NCI-H345 treated with DMSO at 0.1 percent for 48 hours (cell line): ENCODE results near the gene AIFM1.

ENCODE experiments used
- DNase-seq: peaks from one replicate; lab custom pipeline; 2025; ENCODE audit not compliant: unreplicated experiment; lab: John Stamatoyannopoulos, UW

Gene AIFM1

GRCh38 chrX:130171446-130172126, 5.9 kb upstream of the AIFM1 start, which contains the start of gene RAB33A:
RAB33A (plus strand) TSS chrX:130171962; CDS start chrX:130172063, 101 bp downstream.
- peak; percentile 8 for DNase-seq

GRCh38 chrX:130170752-130171445, 5.3 kb upstream of the AIFM1 start:
- DNase-seq = peak; percentile 75

- no peak for DNase-seq
Measured at GRCh38 chrX:130167040-130167439, 1.4 kb upstream of the AIFM1 start.

DNA sequence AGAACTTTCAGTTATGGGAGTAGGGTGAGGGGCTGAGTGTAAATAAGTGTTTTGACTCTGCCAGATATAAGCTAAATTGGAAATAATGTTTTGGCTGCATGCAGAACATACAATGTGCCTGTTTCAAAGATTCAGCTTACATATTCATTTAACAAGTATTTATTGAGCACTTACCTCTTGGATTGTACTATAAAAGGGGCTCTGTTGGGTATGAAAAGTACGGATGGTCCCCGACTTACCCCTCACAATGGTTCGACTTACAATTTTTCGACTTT, 799 bp upstream of the AIFM1 start:
- no peak for DNase-seq

DNA sequence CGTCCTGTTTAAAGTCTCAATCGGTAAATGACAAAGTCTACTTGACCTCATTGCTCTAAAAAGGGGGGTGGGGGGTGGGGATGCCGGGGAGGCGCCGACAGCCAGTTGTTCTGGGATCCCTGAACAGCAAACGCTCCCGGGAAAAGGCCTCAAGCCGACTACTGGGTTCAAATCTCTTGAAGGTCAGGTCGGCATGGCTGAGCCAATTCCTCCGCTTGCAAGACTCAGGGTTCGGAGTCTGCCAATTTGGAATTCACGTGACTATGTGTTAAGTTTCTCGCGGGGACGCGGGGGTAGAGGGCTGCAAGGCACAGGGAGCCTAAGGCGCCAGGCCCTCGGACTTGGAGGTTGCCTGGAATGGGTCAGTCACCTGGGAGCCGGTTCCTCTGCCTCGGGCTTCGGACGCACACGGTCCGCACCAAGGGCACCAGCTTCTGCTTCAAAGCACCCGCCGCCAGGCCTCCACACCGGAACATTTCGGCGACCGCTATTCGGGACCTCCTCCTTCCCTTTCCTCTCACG, 399 bp downstream of the AIFM1 start:
- DNase-seq = no peak

DNA sequence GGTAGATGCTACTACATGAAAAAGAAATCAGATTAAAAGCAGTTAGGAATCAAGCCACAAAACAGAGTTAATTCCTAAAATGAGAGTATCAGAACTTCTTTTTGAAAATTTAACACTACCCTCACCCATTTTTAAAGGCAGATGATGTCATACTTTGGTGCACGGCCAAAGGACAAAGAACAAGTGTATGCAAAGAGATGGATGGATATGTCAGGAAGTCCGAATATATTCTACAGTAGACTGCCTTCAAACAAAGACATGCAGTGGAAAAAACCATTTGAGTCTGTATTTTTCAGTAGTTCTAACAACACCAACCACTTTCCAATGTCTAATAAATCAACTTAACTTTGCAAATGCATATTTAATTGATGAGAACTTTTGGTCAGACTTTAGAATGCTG, 2.2 kb downstream of the AIFM1 start:
- no peak for DNase-seq

DNA sequence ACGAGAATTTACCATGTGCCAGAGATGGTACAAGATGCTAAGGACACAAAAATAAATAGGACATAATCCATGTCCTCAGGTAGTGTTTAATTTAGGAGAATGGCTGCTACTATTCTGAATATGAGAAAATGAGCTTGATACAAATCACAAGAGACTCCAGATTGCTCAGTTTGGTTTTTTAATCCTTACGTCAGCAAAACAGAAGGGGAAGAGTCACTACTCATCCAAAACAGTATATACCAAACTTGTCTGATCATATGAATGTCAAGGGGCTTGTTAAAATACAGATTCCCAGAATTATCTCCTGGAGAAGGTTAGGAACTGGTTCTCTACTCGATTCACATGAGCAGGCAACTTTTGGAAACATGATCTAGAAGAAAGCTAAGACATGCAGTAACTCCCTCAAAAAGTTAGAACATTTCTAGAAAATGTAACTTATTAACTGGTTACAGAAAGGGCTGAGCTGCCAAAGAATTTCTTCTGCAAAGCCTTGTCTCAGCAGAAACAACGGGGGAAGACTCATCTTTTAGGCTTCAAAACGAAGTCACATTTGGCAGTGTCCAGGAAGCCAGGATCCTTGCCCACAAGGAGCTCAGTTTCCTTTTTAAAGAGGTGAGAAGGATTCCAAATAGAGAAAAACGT, 3.4 kb downstream of the AIFM1 start:
- DNase-seq = no peak

GRCh38 chrX:130159776-130160175, 5.9 kb downstream of the AIFM1 start:
- DNase-seq = no peak

GRCh38 chrX:130158311-130158710, 7.3 kb downstream of the AIFM1 start:
- no peak for DNase-seq

DNA sequence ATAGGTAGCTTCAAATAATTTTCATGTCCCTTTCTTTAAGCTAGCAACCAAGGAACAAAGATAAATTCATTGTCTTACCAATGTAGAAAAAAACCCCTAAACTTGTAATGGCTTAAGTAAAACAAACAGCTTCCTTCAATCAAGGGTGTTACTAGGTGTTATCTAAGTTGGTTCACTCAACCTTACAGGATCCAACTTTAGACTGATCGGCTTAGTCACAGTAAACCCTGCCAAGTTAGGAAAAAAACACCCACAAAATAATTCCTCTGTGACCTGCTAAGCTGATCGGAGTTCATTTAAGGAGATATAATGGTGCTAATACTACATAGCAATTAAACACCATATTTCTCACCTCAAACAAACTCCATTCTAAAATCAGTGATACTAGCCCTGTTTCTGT, 10.1 kb downstream of the AIFM1 start:
- no peak for DNase-seq

DNA sequence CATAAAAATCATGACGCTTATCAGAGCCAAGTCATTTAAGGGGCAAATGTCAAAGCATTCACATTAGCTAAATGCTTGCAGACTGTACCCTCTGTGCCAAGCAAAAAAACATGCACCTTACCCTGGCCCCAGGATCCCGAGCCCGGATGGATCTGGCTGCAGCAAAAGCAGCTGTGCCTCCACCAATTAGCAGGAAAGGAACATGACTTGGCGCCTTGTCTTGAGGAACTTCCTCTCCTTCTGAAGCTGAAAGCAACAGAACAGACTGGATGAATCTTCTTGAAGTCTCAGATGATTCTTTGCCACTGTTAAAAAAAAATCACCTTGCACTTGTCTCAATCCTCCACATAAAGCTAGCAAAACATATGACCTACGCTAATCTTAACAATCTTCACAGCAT, 18.0 kb downstream of the AIFM1 start:
- no peak for DNase-seq

DNA sequence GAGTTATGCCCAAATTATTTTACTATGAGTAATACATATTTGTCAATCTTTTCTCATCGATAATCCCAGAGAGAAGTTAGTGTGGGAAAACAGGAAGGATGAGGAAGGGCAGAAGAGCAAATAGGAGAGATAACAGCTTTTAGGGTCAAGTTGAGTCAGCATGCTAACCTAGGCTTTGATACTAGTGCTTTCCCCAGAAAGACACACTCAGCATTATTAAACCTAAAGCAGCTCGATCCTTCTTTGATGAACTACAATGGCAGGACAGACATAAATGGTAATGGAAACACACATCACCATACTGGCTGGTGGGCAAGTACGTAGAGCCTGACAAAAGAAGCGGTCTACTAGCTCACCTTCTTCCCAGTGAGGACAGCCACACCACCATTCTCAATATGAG, 20.5 kb downstream of the AIFM1 start:
- DNase-seq = no peak

DNA sequence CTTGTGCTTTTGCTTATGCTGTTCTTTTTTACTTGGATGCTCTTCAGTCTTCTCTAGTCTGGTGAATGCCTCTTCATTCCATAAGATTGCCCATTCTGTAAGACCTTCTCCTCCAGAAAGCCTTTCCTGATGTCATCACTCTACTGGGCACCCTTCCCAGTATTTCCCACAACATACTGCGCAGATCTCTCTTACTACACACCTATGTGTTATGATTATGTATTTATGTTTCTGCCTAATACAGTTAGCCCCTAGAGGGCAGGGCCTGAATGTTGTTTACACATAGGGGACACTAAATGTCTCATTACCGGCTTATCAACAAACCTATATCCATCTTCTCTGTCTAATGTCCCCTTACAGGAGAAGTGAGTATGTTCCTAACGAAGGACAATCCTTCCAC, 21.1 kb downstream of the AIFM1 start:
- DNase-seq = no peak

- peak; percentile 8 for DNase-seq
Measured at GRCh38 chrX:130139474-130140201, 26.0 kb downstream of the AIFM1 start.

GRCh38 chrX:130136961-130137360, 28.7 kb downstream of the AIFM1 start:
- no peak for DNase-seq

DNA sequence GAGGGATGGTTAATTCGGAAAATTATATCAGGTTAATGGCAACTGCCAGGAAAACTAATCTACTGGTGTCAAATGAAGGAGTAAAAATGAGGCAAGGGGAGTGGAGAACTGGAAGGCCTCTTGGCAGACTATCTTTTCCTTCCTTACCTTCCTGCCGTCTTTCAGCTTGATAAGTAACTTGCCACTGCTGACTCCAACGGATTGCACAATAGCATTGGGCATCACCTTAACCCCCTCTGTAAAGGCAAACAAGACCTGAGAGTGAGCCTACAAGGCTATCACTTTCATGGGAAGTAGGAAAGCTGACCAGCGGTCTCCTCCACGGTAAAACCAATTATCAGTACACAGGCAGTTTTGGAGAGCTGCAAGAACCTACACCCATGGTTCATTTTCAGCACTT, 29.1 kb downstream of the AIFM1 start:
- no peak for DNase-seq

GRCh38 chrX:130130990-130131389, 34.7 kb downstream of the AIFM1 start:
- no peak for DNase-seq

DNA sequence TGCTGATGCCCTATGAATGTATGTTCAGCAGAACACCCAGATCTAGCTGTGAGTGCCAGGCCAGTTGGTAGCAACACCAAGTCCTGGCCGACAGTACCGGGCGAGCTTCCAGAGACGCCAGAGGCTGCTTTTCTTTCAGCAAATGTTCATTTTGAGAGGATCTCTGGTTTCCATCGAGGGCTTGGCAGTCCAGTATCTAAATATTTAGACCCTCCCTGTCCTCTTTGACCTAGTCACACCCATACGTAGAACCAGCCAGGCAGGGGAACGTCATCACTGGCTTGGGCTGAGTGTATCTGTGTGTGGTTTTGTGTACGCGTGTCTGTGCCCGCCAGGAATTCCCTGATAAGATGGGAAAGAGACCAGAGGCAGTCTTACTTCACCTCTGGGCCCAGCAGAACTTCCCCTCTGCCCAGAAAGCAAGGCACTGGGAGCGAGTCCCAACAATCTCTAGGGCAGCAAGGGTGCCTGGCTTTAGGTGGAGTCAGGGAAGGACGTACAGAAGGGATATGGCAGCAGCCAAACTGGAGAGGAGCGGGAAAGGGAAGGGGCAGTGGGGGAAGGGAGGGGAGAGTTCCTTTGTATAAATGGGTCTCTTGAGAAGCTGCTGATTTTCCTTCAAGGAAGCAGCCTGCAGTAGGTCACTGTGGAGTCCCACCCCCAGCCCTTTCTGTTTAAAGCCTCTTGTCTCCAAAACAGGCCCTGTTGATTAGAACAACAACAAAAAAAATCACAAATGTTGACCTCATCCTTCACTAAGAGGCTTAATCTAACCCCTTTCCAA, 40.4 kb downstream of the AIFM1 start:
- DNase-seq = no peak

DNA sequence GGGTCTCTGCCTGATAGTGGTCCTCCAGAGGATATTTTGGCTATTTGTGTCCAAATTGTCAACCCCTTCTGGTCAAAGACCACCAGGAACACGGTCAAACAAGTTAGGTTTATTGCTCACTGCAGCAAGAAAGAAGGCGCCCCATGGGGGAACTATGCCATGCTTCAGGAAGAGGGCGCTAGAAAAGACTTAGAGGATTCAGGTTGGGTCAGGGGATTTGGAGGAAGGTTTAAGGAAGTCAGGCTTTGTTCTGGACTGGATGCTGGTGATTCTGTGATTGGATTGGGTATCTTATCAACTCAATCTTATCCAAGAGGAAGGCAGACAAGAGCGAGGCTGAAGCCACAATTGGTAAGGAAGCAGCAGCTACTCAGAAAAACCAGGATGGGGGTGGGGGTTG, 41.1 kb downstream of the AIFM1 start:
- no peak for DNase-seq

GRCh38 chrX:130121505-130121800, 44.2 kb downstream of the AIFM1 start:
- no peak for DNase-seq
